ENCODE results near the gene WASF2. TPM values are rescaled to one million over a fixed set of nuclear protein-coding genes. Genes with fewer than 3 reads are reported as not detected.

WASF2 gene
- total RNA-seq, 1 donor from 2014 or later = 35.0 TPM

DNA sequence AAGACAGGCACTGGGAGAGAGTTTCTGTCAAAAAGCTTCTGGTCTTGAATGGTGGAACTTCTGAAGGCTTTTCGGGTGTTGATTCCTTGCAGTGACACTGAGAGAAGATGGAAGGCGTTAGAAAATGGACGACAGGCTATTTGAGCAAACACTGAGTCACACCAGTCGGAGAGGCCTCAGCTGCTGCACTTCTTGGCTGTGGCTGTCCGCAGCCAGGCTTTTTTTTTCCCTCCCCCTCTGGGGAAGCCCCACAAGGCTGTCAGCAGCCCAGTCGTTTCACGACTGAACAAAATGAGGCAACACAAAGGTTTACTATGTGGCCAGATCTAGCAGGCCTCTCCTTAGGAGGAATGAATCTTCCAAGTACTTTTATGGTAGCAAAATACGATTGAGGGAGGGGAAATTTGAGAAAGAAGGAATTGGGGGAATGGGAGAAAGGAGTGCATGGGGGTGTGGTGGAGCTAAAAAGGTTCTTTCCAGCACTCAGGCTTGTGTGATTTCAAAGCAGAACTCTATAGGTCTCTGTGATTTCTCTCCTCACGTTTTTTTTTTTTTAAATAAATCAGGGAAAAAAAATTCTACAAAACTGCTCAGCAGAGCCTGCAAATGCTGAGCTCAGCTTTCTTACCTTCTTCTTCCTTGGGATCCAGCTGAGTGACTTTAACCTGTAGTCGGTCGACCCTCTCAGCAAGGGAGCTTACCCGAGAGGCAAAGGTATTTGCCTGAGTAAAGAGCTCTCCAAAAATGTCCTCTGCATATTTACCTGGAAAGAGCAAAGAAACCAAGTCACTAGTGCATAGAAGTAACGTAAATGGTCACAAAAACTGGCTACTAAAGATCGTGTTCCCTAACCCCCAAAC, 71.4 kb downstream of the WASF2 start:
- peaks cover 3% of the 10 kb centered on the region for H3K27me3 Mint-ChIP-seq (ENCODE audit: insufficient read depth, low read depth)
- no peaks in the 10 kb centered on the region for H3K36me3 ChIP-seq
- peak overlapping the region; percentile 86 for H3K27ac Mint-ChIP-seq
- peaks cover 21% of the 10 kb centered on the region for H3K4me1 Mint-ChIP-seq
- H3F3A ChIP-seq (ENCODE audit: low read depth) = peaks cover 12% of the 10 kb centered on the region
- no peak for DNase-seq (ENCODE audit: low spot score)
- TF ChIP-seq EZH2 (IDR thresholded peaks at IDR 0.05) (no peak), EZH2phosphoT487 (IDR thresholded peaks at IDR 0.05) (no peak), CTCF (IDR thresholded peaks at IDR 0.05) (no peak)
- H2AFZ ChIP-seq (replicated peaks) = no peak overlapping the region
- H3K27ac ChIP-seq = peak overlapping the region; percentile 28
- H3K9ac ChIP-seq = no peak overlapping the region
- no peak overlapping the region for H3K4me3 Mint-ChIP-seq
- peaks cover 17% of the 10 kb centered on the region for H3K4me1 ChIP-seq
- H3K4me3 ChIP-seq = no peak overlapping the region
- no peaks in the 10 kb centered on the region for H3K9me3 ChIP-seq (ENCODE audit: low read depth)
- H4K20me1 ChIP-seq (ENCODE audit: low read depth) = no peaks in the 10 kb centered on the region
- H3K36me3 Mint-ChIP-seq = peaks cover 37% of the 10 kb centered on the region
- no peaks in the 10 kb centered on the region for H3K9me3 Mint-ChIP-seq
- H3K79me2 ChIP-seq (ENCODE audit: low read depth) = peaks cover 15% of the 10 kb centered on the region
- H3K4me2 ChIP-seq = peak overlapping the region; percentile 21
- H3K27me3 ChIP-seq = no peaks in the 10 kb centered on the region

- H3K27me3 ChIP-seq = no peaks in the 10 kb centered on the region
- H3K36me3 Mint-ChIP-seq = peaks cover 44% of the 10 kb centered on the region
- H3F3A ChIP-seq (ENCODE audit: low read depth) = peaks cover 12% of the 10 kb centered on the region
- no peak overlapping the region for H3K27ac Mint-ChIP-seq
- no peak overlapping the region for H3K4me2 ChIP-seq
- no peaks in the 10 kb centered on the region for H4K20me1 ChIP-seq (ENCODE audit: low read depth)
- no peaks in the 10 kb centered on the region for H3K9me3 Mint-ChIP-seq
- peaks cover 3% of the 10 kb centered on the region for H3K27me3 Mint-ChIP-seq (ENCODE audit: insufficient read depth, low read depth)
- TF ChIP-seq EZH2phosphoT487 (IDR thresholded peaks at IDR 0.05) = no peak
- TF ChIP-seq EZH2 (IDR thresholded peaks at IDR 0.05) = no peak
- TF ChIP-seq CTCF (IDR thresholded peaks at IDR 0.05) = no peak
- no peak overlapping the region for H3K27ac ChIP-seq
- H3K9me3 ChIP-seq (ENCODE audit: low read depth) = no peaks in the 10 kb centered on the region
- peaks cover 3% of the 10 kb centered on the region for H3K36me3 ChIP-seq
- H3K79me2 ChIP-seq (ENCODE audit: low read depth) = peaks cover 15% of the 10 kb centered on the region
- H3K9ac ChIP-seq = no peak overlapping the region
- no peak overlapping the region for H3K4me3 ChIP-seq
- H3K4me3 Mint-ChIP-seq = no peak overlapping the region
- peaks cover 25% of the 10 kb centered on the region for H3K4me1 Mint-ChIP-seq
- no peak overlapping the region for H2AFZ ChIP-seq (replicated peaks)
- peaks cover 22% of the 10 kb centered on the region for H3K4me1 ChIP-seq
- no peak for DNase-seq (ENCODE audit: low spot score)
Measured at GRCh38 chr1:27417713-27418112, 72.3 kb downstream of the WASF2 start.

DNA sequence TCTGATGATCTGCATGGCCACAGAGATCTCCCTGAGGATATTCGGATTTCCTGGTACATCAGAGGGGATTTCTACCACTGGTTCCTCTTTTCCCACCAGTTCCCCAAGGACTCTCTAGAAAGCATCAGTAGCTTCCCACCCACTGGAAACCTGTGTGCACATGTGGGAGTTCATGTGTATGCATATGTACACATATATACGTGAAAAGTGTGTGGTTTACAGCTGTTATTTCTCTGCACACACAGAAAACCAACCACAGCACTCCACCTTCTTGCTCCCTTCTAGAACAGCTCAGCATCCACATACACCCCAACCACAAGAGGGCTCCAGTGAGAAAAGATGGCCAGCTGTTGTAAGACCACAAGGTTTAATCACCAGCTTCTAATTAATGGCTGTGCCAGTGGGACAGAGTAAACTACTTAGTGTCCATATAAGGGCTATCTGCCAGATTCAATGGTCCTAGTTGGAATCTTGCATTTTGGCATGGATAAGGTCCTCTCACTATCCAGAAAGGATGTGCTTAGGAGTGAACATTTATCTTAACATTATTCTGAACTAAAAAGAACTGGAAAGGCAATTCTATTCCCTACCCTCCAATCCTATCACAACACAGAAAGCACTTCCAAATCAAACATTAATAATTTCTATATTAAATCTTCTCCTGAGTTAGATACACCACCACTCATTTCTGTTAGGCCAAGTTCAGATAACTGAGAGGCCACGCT, 73.4 kb downstream of the WASF2 start:
- Histone ChIP-seq H3K4me3 (no peak overlapping the region), H3K4me2 (no peak overlapping the region), H3K79me2 (ENCODE audit: low read depth) (peaks cover 9% of the 10 kb centered on the region), H3K27me3 (no peaks in the 10 kb centered on the region), H3K4me1 (peaks cover 22% of the 10 kb centered on the region), H3F3A (ENCODE audit: low read depth) (peaks cover 12% of the 10 kb centered on the region), H2AFZ (replicated peaks) (no peak overlapping the region), H3K9me3 (ENCODE audit: low read depth) (no peaks in the 10 kb centered on the region), H4K20me1 (ENCODE audit: low read depth) (no peaks in the 10 kb centered on the region), H3K27ac (no peak overlapping the region), H3K9ac (no peak overlapping the region), H3K36me3 (peaks cover 12% of the 10 kb centered on the region)
- H3K4me3 Mint-ChIP-seq = no peak overlapping the region
- TF ChIP-seq EZH2 (IDR thresholded peaks at IDR 0.05) (no peak), CTCF (IDR thresholded peaks at IDR 0.05) (peak; percentile 72)
- H3K4me1 Mint-ChIP-seq = peaks cover 20% of the 10 kb centered on the region
- peaks cover 5% of the 10 kb centered on the region for H3K27me3 Mint-ChIP-seq (ENCODE audit: insufficient read depth, low read depth)
- DNase-seq (ENCODE audit: low spot score) = peak; percentile 73
- H3K27ac Mint-ChIP-seq = peak overlapping the region; percentile 26
- H3K36me3 Mint-ChIP-seq = peaks cover 46% of the 10 kb centered on the region
- no peaks in the 10 kb centered on the region for H3K9me3 Mint-ChIP-seq

Measured in neural progenitor cell (in vitro differentiated cells).